8988T (cell line): ENCODE data around the gene TESK2.
A peak's percentile ranks its signal among the peaks of the same experiment; 100 is the strongest.
"Not testable (repeated sequence)": the region's sequence is repeated elsewhere in the genome, so short reads cannot be mapped to it uniquely, and the experiment has no call there.

Experiments used
- DNase-seq: peaks from one replicate; pipeline ENCODE4 v3.0.0; 2011

Gene TESK2, protein sequence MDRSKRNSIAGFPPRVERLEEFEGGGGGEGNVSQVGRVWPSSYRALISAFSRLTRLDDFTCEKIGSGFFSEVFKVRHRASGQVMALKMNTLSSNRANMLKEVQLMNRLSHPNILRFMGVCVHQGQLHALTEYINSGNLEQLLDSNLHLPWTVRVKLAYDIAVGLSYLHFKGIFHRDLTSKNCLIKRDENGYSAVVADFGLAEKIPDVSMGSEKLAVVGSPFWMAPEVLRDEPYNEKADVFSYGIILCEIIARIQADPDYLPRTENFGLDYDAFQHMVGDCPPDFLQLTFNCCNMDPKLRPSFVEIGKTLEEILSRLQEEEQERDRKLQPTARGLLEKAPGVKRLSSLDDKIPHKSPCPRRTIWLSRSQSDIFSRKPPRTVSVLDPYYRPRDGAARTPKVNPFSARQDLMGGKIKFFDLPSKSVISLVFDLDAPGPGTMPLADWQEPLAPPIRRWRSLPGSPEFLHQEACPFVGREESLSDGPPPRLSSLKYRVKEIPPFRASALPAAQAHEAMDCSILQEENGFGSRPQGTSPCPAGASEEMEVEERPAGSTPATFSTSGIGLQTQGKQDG

DNA sequence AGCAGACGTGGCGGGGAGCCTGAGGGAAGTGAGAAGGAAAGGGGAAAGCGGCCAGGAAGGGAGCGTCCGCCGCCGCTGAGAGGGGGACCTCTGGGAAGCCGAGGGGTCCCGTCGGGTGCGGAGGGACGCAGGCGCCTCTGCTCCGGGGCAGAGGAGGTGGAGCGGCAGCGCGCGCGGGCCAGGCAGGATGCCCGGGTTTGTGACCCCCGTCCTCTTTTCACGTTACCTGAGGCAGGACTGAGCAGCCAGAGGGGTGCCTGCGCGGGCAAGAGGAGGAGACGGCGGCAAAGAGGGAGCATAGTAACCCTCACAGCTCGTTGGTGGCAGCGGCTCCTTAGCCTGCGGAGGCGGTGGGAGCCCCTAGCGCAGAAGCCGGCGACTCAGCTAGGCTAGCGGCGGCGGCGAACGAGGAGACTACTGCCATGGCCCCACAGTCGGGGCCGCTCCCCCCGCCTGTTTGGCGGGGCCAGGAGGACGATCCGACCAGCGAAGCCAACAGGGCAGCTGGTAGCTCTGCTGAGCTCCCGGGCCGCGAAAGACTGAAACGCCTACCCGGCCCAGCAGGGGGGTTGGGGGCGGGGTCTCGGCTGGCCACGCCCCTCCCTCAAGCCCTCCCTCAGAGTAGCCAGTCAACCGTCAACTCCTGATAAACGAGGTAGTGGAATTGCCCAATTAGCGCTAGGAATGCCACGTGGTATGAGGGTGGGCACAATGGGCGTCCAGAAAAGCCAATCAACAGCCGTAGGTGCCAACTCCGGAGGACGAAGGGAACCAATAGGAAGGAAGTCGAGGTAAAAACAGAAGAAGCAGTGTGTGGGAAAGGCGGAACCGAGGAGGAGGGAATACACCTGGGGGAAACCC, at the start of gene TESK2:
Gene TESK2 (minus strand): TSS at position 538 of the 861 bp plus-strand sequence. CDS start 33,378 bp downstream, outside the sequence.
- peak; percentile 64 for DNase-seq

DNA sequence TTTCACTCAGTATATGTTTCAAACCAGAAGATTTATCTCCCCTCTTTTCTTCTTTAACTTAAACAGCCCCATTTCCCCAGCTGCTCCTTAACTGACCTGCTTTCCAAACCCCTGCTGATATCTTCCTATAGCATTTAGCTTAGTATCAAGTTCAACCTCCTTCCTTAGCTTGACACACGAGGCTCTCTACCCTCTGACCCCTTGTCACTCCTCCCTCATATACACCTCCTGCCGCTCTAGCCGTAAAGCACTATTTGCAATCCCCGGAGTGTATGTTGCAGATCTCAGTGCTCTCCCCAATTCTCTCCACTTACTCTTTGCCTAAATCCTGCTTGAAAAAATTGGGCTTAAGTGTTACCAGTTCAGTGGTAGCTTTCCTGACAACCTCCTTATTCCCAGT, 45.9 kb upstream of the TESK2 start:
- no peak for DNase-seq

DNA sequence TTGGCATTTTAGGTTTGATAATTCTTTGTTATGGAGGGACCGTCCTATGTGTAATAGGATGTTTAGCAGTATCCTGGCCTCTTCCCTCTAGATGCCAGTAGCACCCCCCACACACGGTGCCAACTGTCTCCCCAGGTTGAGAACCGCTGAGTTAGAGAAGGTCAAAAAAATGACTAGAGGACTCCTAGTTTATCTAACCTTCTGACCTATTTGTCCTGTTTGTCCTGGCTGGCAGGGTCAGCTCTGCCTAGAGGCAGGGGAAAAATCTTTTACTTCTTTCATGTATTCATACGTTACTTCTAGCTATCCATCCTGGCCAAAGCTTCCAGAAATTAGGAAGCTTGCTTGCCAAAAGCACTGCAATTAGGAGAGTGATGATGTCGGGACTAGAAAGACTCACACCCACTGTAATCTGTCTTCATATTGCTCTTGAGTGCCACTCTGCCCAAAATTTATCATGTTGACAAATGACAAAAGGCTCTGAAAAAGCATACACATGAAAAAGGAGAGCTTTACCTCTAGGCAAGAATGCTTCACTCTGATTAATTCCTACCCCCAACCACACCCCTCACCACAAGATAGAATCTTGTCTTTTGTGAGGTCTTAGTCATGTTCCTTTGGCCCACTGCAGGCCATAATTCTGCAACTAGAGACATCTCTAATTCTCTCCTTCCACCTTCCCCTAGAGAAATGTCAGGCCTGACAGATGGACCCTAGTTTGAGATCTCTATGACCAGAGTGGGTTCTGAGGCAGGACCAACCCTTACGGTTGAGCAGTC, 45.2 kb upstream of the TESK2 start:
- DNase-seq, result no peak

DNA sequence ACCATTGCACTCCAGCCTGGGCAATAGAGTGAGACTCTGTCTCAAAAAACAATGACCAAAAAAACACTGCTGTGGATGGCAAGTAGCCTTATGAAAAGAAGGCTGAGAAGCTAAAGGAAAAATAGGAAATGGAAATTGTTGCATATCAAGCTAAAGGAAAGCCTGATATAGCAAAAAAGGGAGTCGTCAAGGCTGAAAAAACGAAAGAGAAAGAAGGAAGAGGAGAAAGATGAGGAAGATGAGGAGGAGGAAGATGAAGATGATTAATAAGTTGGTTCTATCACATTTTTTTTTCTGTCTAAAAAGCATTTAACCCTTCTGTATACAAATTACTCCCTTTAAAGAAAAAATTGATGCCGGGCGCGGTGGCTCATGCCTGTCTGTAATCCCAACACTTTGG, 40.9 kb upstream of the TESK2 start:
- DNase-seq, result no peak

DNA sequence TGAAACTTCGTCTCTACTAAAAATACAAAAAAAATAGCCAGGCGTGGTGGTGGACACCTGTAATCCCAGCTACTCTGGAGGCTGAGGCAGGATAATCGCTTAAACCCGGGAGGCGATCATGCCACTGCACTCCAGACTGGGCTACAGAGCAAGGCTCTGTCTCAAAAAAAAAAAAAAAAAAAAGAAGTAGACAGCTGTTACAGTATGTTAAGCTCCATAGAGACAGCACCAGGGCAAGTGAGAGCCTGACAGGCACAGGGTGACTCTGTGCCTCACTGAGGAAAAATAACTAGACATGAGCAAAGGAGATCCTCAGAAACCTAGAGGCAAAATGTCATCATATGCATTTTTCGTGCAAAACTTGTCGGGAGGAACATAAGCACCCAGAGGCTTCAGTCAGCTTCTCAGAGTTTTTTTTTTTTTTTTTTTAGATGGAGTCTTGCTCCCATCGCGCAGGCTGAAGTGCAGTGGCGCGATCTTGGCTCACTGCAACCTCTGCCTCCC, 39.7 kb upstream of the TESK2 start:
- DNase-seq, result no peak

DNA sequence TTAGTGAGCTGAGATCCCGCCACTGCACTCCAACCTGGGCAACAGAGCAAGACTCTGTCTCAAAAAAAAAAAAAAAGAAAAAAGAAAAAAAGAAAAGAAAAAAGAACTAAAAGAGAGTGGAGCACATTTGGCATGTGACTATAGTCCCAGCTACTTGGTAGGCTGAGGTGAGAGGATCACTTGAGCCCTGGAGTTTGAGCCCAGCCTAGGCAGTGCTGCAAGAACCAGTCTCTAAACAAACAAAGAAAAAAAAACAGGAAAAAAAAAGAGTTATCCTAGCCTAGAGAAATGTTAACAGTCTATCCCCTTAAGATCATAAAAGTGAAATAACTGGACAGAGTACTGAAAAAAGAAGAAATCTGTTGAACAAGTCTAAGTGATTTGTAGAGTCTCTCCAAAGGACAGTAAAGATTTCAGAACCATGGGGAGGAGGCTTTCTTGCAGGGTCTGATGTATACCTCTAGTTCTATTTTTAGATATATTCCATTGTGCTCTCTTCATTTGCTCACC, 35.2 kb upstream of the TESK2 start:
- DNase-seq, result no peak

DNA sequence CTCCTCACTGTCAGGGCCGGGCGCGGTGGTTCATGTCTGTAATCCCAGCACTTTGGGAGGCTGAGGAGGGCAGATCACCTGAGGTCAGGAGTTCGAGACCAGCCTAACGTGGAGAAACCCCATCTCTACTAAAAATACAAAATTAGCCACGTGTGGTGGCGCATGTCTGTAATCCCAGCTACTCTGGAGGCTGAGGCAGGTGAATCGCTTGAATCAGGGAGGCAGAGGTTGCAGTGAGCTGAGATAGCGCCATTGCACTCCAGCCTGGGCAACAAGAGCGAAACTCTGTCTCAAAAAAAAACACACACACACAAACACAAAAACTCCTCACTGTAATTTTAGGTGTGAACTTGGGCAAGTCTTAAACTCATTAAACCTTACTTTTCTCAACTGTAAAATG, 33.0 kb upstream of the TESK2 start:
- DNase-seq, result not testable (repeated sequence)

DNA sequence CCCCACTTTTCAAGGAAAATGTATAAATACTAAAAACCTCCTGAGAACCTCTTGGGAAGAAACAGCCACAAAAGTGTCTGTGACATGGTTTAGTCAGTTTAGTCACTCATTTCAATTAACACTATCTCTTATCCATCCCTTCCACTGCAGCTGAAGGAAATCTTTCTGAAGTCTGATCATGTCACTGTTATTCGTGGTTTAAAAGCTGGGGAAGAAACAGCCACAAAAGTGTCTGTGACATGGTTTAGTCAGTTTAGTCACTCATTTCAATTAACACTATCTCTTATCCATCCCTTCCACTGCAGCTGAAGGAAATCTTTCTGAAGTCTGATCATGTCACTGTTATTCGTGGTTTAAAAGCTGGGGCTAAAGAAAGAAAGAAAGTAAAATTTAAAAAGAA, 32.6 kb upstream of the TESK2 start:
- DNase-seq, result not testable (repeated sequence)

DNA sequence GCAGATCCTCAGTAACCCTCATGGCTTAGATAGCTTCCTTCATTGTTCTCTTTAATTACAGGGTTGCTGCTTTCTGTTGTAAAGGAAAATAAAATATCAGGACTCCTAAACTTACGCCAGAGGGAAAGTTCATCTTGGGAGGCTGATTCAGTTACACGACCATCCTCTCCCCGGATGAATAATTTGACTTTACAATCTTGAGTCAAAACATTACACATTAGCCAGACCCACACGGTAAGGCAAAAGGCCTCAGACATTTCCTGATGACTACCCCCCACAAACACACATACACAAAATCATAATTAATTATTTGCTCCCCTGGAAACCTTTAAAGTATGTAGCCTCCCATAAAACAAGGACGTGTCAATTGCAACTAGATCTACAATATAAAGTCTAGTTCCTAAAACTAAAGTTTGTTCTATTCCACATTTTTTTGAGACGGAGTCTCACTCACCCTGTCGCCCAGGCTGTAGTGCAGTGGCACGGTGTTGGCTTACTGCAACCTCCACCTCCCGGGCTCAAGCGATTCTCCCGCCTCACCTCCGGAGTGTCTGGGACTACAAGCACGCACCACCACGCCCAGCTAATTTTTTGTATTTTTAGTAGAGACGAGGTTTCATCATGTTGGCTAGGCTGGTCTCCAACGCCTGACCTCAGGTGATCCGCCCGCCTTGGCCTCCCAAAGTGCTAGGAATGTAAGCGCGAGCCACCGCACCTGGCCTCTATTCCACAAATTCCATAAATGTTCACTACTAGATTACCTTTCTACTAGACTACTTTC, 31.6 kb upstream of the TESK2 start:
- DNase-seq, result no peak

DNA sequence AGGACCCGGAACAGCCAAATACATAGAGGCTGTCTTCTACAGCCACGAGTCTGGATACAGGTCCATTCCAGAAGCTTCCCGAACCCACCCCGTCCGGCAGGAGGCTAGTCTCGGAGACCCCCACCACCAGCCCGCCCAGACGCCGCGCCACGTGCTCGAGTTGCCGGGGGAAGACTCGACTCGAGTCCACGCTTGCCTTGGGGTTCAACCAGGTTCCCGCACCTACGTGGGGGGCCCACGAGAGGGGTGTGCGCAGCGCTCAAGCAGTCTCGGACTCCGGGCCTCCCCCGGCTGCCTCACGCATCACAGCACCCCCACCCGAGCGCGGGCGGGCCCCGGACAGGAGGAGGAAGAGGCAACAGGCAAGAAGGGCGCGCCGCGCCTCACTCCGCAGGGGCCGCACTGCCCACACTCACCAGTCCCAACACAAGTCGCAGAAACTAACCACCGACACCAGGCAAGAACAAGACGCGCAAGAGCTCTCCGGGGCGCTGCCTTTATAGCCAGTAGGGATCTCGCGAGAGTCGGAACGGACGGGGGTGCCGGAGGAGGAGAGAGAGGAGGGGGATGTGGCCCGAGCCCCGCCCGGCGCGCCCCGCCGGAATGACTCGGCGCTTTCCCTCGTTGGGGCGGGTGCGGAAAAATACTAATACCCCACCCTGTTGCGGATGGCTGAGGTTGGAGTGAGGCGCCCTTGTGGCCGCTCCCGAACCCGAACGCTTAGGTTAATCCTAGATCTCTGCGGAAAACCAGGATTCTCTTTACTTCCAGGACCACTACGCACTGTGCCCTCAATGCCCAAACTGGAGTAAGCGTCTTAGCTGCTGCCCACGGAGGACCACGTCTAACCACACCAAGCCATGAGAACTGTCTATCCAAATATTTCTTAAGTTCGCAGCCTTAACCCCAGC, 30.7 kb upstream of the TESK2 start, which contains the start of gene PRDX1:
Gene PRDX1 (minus strand): TSS at position 472 of the 911 bp plus-strand sequence. CDS start 2,841 bp downstream, outside the sequence.
- DNase-seq, result peak; percentile 65

DNA sequence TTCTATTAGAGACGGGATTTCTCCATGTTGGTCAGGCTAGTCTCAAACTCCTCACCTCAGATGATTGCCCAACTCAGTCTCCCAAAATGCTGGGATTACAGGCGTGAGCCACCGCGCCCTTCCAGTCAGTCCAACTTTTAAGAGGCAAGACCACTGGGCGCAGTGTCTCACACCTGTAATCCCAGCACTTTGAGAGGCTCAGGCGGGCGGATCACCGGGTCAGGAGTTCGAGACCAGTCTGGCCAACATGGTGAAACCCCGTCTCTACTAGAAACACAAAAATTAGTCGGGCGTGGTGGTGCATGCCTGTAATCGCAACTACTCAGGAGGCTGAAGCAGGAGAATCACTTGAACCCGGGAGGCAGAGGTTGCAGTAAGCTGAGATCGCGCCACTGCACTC, 28.8 kb upstream of the TESK2 start:
- DNase-seq, result not testable (repeated sequence)

DNA sequence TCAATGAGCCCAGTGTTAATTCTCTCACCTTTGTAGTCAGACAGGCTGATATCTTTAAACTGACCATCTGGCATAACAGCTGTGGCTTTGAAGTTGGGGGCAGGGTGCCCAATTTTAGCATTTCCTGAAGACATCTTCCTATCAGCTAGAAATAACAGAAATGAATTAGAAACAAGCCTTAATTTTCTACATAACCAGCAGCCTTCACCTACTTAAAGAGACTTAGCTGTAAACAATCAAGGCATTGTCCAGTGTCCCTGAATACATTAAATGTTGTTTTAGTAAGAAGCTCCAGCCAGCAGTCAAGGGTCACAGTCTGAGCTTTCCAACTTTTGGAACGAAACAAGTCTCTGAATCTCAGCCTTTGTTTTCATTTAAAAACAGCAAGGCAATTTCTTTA, 27.9 kb upstream of the TESK2 start:
- no peak for DNase-seq

DNA sequence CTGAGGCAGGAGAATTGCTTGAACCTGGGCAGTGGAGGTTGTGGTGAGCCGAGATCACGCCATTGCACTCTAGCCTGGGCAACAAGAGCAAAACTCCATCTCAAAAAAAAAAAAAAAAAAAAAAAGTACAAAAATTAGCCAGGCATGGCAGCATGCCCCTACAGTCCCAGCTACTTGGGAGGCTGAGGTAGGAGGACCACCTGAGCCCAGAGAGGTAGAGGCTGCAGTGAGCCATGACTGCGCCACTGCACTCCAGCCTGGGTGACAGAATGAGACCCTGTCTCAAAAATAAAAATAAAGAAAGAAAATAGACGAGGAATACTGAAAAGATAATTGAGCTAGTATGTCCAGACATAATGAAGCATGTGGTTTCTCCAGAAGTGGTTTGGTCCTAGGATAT, 27.4 kb upstream of the TESK2 start:
- not testable (repeated sequence) for DNase-seq

DNA sequence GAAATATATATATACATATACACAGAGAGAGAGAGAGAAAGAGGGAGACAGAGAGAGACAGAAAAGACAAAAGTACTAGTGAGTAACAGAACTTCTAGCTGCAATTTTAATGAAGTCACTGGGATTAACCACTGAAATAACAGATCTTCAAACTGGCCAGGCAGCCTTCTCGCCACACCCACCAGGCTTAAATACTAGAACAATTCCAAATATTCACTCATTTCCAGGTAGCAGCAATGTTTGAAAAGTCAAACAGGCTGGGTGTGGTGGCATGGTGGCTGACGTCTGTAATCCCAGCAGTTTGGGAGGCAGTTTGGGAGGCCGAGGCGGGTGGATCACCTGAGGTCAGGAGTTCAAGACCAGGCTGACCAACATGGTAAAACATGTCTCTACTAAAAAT, 25.5 kb upstream of the TESK2 start:
- no peak for DNase-seq

DNA sequence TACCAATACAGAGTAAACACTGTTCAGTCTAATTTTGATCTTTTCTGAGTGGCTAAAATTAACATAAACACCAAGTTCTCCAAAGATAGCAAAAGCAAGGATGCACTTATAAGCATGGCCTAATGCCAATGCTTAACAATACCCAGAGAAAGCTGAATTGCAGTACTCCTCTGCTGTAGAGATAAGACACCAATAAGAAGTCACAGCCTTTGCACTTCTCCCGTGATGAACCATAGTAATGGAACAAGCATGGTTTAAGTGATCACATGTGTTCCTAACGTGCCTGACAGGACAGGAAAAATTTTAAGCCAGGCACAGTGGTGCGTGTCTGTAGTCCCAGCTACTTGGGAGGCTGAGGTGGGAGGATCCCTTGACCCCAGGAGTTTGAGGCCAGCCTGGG, 25.1 kb upstream of the TESK2 start:
- no peak for DNase-seq

DNA sequence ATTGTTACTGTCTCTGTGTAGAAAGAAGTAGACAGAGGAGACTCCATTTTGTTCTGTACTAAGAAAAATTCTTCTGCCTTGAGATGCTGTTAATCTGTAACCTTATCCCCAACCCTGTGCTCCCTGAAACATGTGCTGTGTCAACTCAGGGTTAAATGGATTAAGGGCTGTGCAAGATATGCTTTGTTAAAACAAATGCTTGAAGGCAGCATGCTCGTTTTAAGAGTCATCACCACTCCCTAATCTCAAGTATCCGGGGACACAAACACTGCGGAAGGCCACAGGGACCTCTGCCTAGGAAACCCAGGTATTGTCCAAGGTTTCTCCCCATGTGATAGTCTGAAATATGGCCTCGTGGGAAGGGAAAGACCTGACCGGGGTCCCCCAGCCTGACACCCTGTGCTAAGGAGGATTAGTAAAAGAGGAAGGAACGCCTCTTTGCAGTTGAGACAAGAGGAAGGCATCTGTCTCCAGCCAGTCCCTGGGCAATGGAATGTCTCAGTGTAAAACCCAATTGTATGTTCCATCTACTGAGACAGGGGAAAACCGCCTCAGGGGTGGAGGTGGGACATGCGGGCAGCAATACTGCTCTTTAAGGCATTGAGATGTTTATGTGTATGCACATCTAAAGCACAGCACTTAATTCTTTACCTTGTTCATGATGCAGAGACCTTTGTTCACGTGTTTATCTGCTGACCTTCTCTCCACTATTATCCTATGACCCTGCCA, 22.7 kb upstream of the TESK2 start:
- not testable (repeated sequence) for DNase-seq

DNA sequence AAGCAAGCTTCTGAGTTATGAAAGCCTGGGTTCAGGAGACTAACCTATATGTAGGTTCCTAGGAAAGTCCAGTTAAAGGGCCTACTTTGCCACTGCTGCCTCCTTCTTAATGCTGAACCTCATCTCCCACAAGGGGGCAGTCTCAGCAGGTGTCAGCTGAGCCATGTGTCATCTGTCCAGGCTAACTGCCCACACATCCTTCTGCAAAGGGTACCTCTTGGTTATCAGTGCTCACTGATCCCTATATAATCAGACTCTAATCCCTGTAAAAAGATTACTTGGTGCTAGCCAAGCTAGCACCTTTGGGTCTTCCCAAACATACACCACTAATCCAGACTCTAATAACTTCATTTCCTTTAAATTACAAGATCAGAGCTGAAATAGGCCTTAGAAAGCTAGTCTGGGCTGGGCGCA, 21.7 kb upstream of the TESK2 start:
- no peak for DNase-seq

DNA sequence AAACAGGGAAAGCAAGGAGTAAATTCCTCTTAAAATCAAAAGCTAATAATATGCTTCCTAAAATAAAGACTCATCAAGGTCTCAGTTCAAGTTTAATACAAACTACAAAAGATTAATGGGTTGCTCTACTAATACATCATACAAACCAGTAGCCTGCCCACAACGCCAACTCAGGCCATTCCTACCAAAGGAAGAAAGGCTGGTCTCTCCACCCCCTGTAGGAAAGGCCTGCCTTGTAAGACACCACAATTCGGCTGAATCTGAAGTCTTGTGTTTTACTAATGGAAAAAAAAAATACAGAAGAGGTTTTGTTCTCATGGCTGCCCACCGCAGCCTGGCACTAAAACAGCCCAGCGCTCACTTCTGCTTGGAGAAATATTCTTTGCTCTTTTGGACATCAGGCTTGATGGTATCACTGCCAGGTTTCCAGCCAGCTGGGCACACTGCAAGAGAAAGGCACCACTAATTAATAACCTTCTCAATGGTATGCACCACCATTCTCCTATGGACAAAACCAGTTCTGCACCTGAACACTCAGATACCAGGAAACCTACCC, 20.1 kb upstream of the TESK2 start:
- no peak for DNase-seq
